Small intestine (tissue), 7 donors: ENCODE measurements around the gene CRMP1. TPM values are rescaled to one million over a fixed set of nuclear protein-coding genes. Genes with fewer than 3 reads are reported as not detected.

Experiments used
- DNase-seq, 2 donors: peaks; one replicate each; pipeline versions ENCODE4 v3.0.0 to v3.0.0-alpha.2; 2013
- FAIRE-seq: peaks from 2 replicates; lab custom pipeline; 2012; peaks lifted over from hg19 to GRCh38; lab: Jason Lieb, UNC
- H3K27ac ChIP-seq, 3 donors: one replicate each; pipeline ENCODE4 v1.5.1; 2013; ENCODE audit warnings: low read length in 2 of 3, mild to moderate bottlenecking in 2 of 3, control low read depth in 1 of 3, inconsistent platforms in 1 of 3, low read depth in 1 of 3, moderate library complexity in 1 of 3
- H3K27me3 ChIP-seq, 3 donors: one replicate each; pipeline ENCODE4 v1.6.1; 2013; ENCODE audit warnings: low read length in 3 of 3, inconsistent platforms in 1 of 3; ENCODE audit not compliant: control insufficient read depth in 3 of 3, insufficient read depth in 3 of 3
- H3K36me3 ChIP-seq, 3 donors: one replicate each; pipeline ENCODE4 v1.6.1; 2013; ENCODE audit warnings: low read length in 3 of 3, inconsistent platforms in 1 of 3, low read depth in 1 of 3, mild to moderate bottlenecking in 1 of 3, moderate library complexity in 1 of 3; ENCODE audit not compliant: control insufficient read depth in 3 of 3, insufficient read depth in 2 of 3
- H3K4me1 ChIP-seq, 3 donors: one replicate each; pipeline ENCODE4 v1.6.1; 2013; ENCODE audit warnings: low read length in 2 of 3, inconsistent platforms in 1 of 3, low read depth in 1 of 3, mild to moderate bottlenecking in 1 of 3, moderate library complexity in 1 of 3; ENCODE audit not compliant: control insufficient read depth in 3 of 3, insufficient read depth in 2 of 3
- H3K4me3 ChIP-seq, 3 donors: one replicate each; pipeline ENCODE4 v1.5.1; 2013; ENCODE audit warnings: low read length in 3 of 3, control low read depth in 1 of 3, inconsistent platforms in 1 of 3, low read depth in 1 of 3, mild to moderate bottlenecking in 1 of 3, moderate library complexity in 1 of 3
- H3K9me3 ChIP-seq, 2 donors: one replicate each; pipeline ENCODE4 v1.6.1; 2013; ENCODE audit warnings: low read depth in 1 of 2, low read length in 1 of 2; ENCODE audit not compliant: control insufficient read depth in 2 of 2, insufficient read depth in 1 of 2
- WGBS, 3 donors: extraction: QIAGEN DNeasy Blood & Tissue Kit; methylation state at CpG; one replicate each; pipeline ENCODE4 v1.1.7; 2013; 5-methylcytosine and 5-hydroxymethylcytosine counted together
- polyA plus RNA-seq, 4 donors: library from polyadenylated mRNA; stranded (reverse) in 3 of 4; unstranded in 1 of 4; fragments of 200-250 nt in 3 of 4; fragments of 120-200 nt in 1 of 4; gene quantifications; one replicate each; pipeline versions ENCODE4 v1.2.1 to v1.2.3, GENCODE V29; 2013
- donor health status: healthy with polysubstance abuse.
- donor health status: control.
- donor health status: control.
- donor health status: Bipolar disorder and iron deficiency.
- donor health status: healthy.

The CRMP1 gene
- polyA plus RNA-seq, 4 donors, result 0.22 to 9.1 (median 3.9) TPM

DNA sequence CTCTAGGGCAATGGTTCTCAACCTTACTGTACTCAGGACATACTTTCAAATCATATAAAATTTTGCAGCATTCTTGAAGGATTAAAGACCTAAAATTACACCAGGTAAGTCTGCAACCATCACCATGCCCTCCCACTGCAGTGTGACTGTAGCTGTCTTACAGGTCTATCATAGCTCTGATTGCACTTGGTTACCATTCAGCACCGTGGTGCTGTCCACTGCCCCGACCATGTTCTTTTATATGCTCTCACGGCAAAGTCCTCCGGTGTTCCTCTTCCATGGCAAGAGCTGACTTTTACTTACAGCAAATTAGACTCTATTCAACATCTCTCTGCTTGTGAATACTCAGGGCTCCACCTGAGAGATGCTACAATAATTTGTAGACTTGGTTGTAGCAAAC is 11.5 kb downstream of the CRMP1 start:
- no peaks in the 10 kb centered on the region for H3K9me3 ChIP-seq
- H3K4me3 ChIP-seq, result no peak overlapping the region
- no peak overlapping the region for H3K27ac ChIP-seq
- FAIRE-seq, result no peak
- no peaks in the 10 kb centered on the region for H3K27me3 ChIP-seq
- no peak for DNase-seq
- no peaks in the 10 kb centered on the region for H3K36me3 ChIP-seq
- H3K4me1 ChIP-seq, result no peaks in the 10 kb centered on the region
- 26 to 34% (median 29%) methylated on average over 4 of the region's 4 CpGs for WGBS, 3 donors

DNA sequence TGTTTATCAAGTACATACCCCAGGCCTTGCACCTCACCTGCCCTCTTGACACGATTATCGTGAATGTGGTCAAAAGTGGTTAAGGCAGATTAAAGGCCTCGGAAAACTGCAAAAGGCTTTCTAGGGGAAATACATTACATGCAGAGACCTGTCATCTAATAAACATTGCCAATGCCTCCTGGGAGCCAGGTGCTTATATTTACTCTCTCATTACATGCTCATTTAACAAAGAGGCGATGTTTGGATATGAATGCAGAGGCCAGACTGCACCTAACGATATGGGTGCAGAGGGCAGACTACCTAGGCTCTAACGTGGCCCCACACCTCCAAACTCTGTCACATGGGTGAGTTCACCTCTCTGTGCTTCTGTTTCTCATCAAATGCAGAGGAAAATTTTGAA is 14.5 kb downstream of the CRMP1 start:
- Histone ChIP-seq H3K9me3 (no peaks in the 10 kb centered on the region), H3K27me3 (no peaks in the 10 kb centered on the region), H3K4me1 (no peaks in the 10 kb centered on the region), H3K36me3 (no peaks in the 10 kb centered on the region), H3K4me3 (no peak overlapping the region), H3K27ac (no peak overlapping the region)
- DNase-seq, result no peak
- whole genome bisulfite sequencing, 3 donors, result 69 to 85% (median 74%) methylated on average over 6 of the region's 6 CpGs
- no peak for FAIRE-seq

DNA sequence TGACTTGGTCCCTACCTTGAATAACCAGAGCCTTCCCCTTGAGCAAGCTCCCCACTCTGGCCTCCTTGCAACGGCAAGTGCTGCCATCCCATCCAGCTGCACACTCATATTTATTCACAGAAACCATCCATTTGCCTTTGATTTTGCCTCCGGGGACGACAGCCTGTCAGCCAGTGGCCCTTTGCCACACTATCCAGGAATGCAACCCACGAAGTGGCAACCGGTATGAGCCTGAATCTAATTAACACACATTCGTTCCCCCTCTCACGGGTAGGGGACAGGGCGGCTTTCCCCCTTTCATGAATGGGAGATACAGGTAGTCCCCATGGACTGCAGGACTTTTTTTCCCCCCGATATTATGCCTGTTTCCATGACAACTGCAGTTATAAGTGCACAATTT is 15.5 kb downstream of the CRMP1 start:
- H3K36me3 ChIP-seq, result no peaks in the 10 kb centered on the region
- H3K27me3 ChIP-seq, result no peaks in the 10 kb centered on the region
- H3K4me1 ChIP-seq, result no peaks in the 10 kb centered on the region
- no peak overlapping the region for H3K27ac ChIP-seq
- FAIRE-seq (no peak), DNase-seq (no peak)
- H3K4me3 ChIP-seq, result no peak overlapping the region
- 74 to 81% (median 75%) methylated on average over 9 of the region's 9 CpGs for WGBS, 3 donors
- H3K9me3 ChIP-seq, result no peaks in the 10 kb centered on the region

DNA sequence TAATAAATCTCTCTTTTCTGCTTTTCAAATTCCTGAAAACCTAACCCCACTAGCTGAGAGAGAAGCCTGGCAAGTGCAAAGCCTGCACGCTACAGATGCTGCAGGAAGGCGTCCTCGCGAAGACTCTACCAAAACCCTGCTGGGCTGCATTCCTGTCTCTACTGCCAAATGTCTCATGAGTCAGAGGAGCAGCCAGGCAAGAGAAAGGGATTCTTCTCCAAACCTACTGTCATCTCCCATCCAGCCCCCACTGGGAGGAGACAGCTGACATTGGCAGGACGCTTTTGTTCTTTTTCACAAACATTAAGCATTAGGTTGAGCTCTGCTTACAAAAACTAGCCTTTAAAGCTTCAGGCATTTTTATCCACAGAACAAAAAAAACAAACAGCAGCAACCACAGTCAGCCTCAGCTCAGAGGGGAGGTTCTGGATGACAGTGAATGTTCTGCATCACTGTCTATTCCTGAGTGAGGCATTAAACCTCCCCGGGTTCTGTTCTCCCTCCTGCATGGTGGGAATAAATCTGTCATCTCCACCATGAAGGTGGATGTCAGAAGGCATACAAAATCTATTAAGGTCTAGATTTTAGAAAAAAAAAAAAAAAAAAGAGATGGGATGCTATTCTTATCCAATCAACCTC is 18.0 kb downstream of the CRMP1 start:
- no peak for DNase-seq
- 41 to 56% (median 55%) methylated on average over 6 of the region's 6 CpGs for WGBS, 3 donors

DNA sequence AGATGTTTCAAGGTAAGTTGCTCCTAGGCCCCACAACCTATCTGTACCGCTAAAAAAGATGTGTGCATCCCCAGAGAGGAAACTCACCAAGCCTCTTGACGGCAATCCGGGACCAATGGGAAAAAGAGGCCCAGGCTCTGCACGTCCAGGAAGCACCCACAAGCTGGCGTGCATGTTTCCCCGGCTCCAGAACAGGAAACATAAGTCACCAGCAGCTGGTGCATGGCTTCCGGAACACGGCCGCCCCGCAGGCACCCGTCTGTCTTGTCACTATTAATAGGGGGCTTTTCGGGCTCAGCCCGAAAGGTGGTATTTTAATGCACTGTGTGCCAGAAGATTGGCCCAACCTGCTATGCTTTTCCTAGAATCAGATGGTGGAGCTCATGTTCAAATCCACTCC is 22.2 kb downstream of the CRMP1 start:
- Histone ChIP-seq H3K9me3 (no peaks in the 10 kb centered on the region), H3K27ac (no peak overlapping the region), H3K27me3 (no peaks in the 10 kb centered on the region), H3K4me1 (no peaks in the 10 kb centered on the region), H3K4me3 (no peak overlapping the region), H3K36me3 (no peaks in the 10 kb centered on the region)
- WGBS, 3 donors, result 61 to 83% (median 73%) methylated on average over 13 of the region's 13 CpGs
- no peak for FAIRE-seq
- DNase-seq, result no peak

More for the DNA sequence above, 18.0 kb downstream of the CRMP1 start:
- Histone ChIP-seq H3K27me3 (no peaks in the 10 kb centered on the region), H3K27ac (no peak overlapping the region), H3K4me3 (no peak overlapping the region), H3K4me1 (no peaks in the 10 kb centered on the region), H3K36me3 (no peaks in the 10 kb centered on the region), H3K9me3 (no peaks in the 10 kb centered on the region)
- FAIRE-seq, result no peak

DNA sequence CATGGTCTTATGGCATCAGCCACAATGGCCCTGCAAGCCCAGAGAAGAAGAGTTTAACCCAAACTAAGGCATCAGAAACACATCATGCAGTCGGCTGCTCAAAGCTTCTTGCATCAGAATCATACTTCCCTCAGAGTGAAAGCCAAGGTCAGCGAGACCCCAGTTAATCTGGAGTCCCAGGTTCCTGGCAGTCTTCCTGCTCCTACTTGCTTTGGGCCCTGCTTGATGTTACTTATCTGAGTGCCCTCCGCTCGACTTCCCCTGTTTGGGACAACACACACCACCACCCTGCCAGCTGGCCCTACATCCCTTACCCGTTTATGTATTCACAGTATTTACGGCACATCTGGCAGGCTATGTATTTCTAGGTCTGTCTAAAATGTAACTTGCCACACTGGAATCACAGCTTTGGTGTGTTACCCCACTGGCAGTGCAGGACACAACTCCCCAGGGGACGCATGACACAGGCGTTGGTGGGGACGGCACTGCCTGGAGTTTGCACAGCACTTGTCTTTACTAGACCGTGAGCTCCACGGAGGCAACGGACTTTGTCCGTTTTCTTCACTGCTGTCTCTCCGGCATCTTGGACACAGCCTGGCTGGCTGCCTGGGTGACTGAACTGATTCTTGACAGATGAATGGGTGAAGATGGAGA is 22.8 kb downstream of the CRMP1 start:
- Histone ChIP-seq H3K4me3 (no peak overlapping the region), H3K27ac (no peak overlapping the region), H3K36me3 (no peaks in the 10 kb centered on the region), H3K27me3 (no peaks in the 10 kb centered on the region), H3K4me1 (no peaks in the 10 kb centered on the region), H3K9me3 (no peaks in the 10 kb centered on the region)
- no peak for DNase-seq
- WGBS, 3 donors, result 66 to 73% (median 69%) methylated on average over 14 of the region's 14 CpGs
- no peak for FAIRE-seq

DNA sequence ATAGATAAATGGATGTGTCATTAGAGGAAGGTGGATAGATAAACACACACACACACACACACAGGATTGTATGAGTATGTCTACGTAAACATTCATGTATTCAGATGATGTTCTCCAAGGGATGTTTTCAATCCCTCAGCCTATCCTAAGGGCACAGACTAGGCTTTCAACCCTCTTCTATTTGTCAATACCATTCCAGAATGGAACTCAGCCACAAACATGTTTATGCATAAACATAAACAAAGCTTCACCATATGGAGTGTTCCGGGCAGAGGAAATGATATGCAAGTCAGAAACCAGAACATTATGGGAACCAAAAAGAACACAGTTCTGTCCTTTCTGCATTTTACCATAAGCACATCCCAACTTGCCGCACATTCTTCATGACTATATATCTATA is 25.0 kb downstream of the CRMP1 start:
- Histone ChIP-seq H3K36me3 (no peaks in the 10 kb centered on the region), H3K27ac (no peak overlapping the region), H3K4me3 (no peak overlapping the region), H3K27me3 (no peaks in the 10 kb centered on the region), H3K9me3 (no peaks in the 10 kb centered on the region), H3K4me1 (no peaks in the 10 kb centered on the region)
- DNase-seq (no peak), FAIRE-seq (no peak)
- WGBS, 3 donors, result 87 to 92% (median 90%) methylated on average over 3 of the region's 3 CpGs

DNA sequence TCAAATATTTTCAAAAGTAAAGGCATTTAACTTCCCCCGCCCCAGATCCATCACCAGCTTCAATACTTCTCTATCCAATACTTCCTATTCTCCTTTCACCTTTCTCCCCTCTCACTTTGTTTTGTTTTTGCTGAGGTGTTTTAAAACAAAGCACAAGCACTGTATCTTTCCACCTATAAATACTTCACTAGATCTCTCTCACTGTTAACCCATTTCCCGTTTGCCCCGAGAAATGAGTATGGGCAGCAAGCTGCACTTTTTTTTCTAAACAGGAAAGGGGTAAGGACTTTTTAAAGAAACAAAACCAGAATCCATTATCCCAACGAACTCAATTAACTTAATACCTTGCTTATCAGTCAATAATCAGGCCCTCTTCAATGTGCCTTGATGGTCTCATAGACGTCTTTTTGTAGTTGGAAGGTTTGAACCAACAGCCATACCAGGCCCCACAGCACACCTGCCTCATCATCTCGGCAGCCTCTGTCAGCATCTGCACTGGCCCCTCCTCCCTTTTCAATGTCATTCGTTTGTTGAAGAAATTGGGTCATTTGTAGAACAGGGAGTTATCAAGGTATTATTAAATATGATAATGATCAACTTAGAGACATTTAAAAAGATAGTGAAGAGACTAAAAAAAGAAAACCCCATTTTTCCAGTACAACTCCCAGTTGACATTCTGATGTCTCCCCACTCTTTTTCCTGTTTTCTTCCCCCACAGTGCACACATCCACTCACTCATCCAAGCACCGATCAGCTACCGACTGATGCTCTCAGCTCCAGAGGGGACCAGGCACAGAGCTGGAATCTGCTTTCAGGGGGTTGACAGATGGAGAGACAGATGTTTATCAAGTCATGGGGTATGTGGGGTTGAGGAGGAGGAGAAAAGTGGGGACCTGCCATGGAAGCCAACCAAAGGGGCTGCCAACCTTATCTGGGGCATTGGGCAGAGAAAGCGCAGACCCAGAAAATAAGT is 25.8 kb downstream of the CRMP1 start:
- H3K4me3 ChIP-seq, result no peak overlapping the region
- no peaks in the 10 kb centered on the region for H3K9me3 ChIP-seq
- H3K27me3 ChIP-seq, result no peaks in the 10 kb centered on the region
- no peak for FAIRE-seq
- H3K36me3 ChIP-seq, result no peaks in the 10 kb centered on the region
- DNase-seq, result no peak
- H3K27ac ChIP-seq, result no peak overlapping the region
- WGBS, 3 donors, result 63 to 67% (median 63%) methylated on average over 10 of the region's 10 CpGs
- H3K4me1 ChIP-seq, result no peaks in the 10 kb centered on the region
